Measurements from ENCODE around the gene ADAMTS19.

Gene ADAMTS19

GRCh38 chr5:129724647-129725046 lies 264.5 kb downstream of the ADAMTS19 start:
- TF ChIP-seq CTCF (IDR thresholded peaks at IDR 0.05), result no peak
- H3K4me3 ChIP-seq, result no peak overlapping the region
- no peak overlapping the region for H3K27ac ChIP-seq
- DNase-seq (ENCODE audit: low spot score), result no peak

DNA sequence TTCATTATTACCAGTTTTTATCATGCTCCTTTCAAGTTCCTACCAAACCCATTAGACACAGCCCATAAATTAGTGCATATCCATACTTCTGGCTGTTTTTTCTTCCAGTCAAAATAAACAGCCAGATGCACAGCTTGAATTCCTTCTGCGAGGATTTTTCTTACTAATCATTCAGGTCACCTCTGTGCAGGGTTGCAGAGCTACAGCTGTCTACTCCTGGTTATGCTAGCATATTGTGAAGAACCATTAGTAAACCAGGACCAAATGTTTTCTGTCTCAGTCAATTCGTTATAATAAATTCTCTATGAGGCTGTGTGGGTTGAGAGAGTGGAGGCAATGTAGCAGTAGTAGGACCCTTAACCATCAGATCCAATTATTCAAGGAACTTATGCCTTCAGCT lies 279.7 kb downstream of the ADAMTS19 start:
- no peak overlapping the region for H3K4me3 ChIP-seq
- TF ChIP-seq CTCF (IDR thresholded peaks at IDR 0.05), result no peak
- DNase-seq (ENCODE audit: low spot score), result no peak

GRCh38 chr5:129743541-129744187 lies 283.6 kb downstream of the ADAMTS19 start:
- no peak for TF ChIP-seq CTCF (IDR thresholded peaks at IDR 0.05)
- DNase-seq (ENCODE audit: low spot score), result no peak
- H3K4me3 ChIP-seq, result no peak overlapping the region
- no peak overlapping the region for H3K27ac ChIP-seq

More for the DNA sequence above, 279.7 kb downstream of the ADAMTS19 start:
- H3K27ac ChIP-seq, result no peak overlapping the region

- DNase-seq (ENCODE audit: low spot score), result no peak
- no peak for TF ChIP-seq CTCF (IDR thresholded peaks at IDR 0.05)
- H3K4me3 ChIP-seq, result no peak overlapping the region
- H3K27ac ChIP-seq, result no peak overlapping the region
Measured at GRCh38 chr5:129745997-129746396, 285.9 kb downstream of the ADAMTS19 start.

DNA sequence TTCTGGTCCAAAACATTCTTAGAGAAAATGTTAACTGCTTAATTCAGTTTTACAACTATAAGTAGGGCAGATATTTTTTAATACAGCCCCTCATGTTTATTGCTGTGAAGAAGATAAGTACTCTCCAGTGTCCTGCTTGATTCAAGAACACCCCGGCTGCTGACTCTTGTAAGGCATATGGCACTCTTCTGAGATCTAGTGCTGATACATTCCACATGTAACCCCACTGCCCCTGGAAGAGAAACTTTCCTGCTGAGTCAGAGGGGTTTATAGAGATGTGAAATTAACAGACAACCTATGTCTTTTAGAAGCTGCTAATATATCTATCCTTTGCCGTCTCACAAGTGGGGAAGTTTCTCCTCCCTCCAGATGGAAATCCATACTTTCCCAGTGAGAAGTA lies 286.8 kb downstream of the ADAMTS19 start:
- Histone ChIP-seq H3K27ac (no peak overlapping the region), H3K4me3 (no peak overlapping the region)
- no peak for DNase-seq (ENCODE audit: low spot score)
- TF ChIP-seq CTCF (IDR thresholded peaks at IDR 0.05), result no peak

GRCh38 chr5:129747572-129748407 lies 287.7 kb downstream of the ADAMTS19 start, which contains the start of gene MINAR2:
Gene MINAR2 (plus strand): TSS chr5:129748094. CDS start chr5:129748191, 97 bp downstream.
- TF ChIP-seq CTCF (IDR thresholded peaks at IDR 0.05), result no peak
- no peak within 1 kb of the TSS for H3K4me3 ChIP-seq
- no peak for DNase-seq (ENCODE audit: low spot score)
- H3K27ac ChIP-seq, result no peak within 1 kb of the TSS

Measured in coronary artery (tissue), 2 donors.